Liver (tissue), 3 donors: ENCODE measurements around the gene CASTOR1.

Source experiments
- TAF1 ChIP-seq: conservative IDR thresholded peaks from 2 replicates; pipeline ENCODE4 v1.6.1; 2016; ENCODE audit warnings: antibody characterized with exemption, mild to moderate bottlenecking
- TF ChIP-seq, protein P1 (sequence below): fragments of 150-350 bp; IDR thresholded peaks from 2 replicates; pipeline ENCODE4 v1.5.1; 2017; ENCODE audit warnings: improper control_type of control experiment, low read depth, low read length; ENCODE audit not compliant: missing input control
- donor health status: healthy.
- donor health status: healthy.

- TF ChIP-seq, protein P1, sequence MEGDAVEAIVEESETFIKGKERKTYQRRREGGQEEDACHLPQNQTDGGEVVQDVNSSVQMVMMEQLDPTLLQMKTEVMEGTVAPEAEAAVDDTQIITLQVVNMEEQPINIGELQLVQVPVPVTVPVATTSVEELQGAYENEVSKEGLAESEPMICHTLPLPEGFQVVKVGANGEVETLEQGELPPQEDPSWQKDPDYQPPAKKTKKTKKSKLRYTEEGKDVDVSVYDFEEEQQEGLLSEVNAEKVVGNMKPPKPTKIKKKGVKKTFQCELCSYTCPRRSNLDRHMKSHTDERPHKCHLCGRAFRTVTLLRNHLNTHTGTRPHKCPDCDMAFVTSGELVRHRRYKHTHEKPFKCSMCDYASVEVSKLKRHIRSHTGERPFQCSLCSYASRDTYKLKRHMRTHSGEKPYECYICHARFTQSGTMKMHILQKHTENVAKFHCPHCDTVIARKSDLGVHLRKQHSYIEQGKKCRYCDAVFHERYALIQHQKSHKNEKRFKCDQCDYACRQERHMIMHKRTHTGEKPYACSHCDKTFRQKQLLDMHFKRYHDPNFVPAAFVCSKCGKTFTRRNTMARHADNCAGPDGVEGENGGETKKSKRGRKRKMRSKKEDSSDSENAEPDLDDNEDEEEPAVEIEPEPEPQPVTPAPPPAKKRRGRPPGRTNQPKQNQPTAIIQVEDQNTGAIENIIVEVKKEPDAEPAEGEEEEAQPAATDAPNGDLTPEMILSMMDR = no peak
- TF ChIP-seq TAF1 = no peak
Observed at GRCh38 chr22:30320021-30320556, 30.8 kb upstream of the CASTOR1 start.
